Measurements from ENCODE around the gene PADI4. TPM values are rescaled to one million over a fixed set of nuclear protein-coding genes. Genes with fewer than 3 reads are reported as not detected.

PADI4 gene
- total and polyA plus RNA-seq, 5 experiments from 2014 or later: 3.9 to 12.8 (median 10.7) TPM

- ATAC-seq (no peak), DNase-seq (no peak)
- POLR2A ChIA-PET: no interaction called here
- H3K4me1 Mint-ChIP-seq: no peaks in the 10 kb centered on the region
- no peaks in the 10 kb centered on the region for H3K9me3 Mint-ChIP-seq
- H3K27ac Mint-ChIP-seq: no peak overlapping the region
- H3K4me3 Mint-ChIP-seq: no peak overlapping the region
- H3K27me3 Mint-ChIP-seq: peaks cover 7 to 23% (median 18%) of the 10 kb centered on the region in 5 donors
- H3K36me3 Mint-ChIP-seq: no peaks in the 10 kb centered on the region
These were observed 17.4 kb upstream of the PADI4 start for GRCh38 chr1:17290553-17290952.

- Mint-ChIP-seq H3K4me1 (no peaks in the 10 kb centered on the region), H3K27ac (no peak overlapping the region), H3K9me3 (no peaks in the 10 kb centered on the region), H3K36me3 (no peaks in the 10 kb centered on the region), H3K4me3 (no peak overlapping the region), H3K27me3 (peaks cover 10 to 23% (median 18%) of the 10 kb centered on the region in 5 donors)
- POLR2A ChIA-PET: interaction anchor here (0.9 kb wide), 1 partner anchor 167 kb away, joined by 3 read pairs; no protein-coding TSS in a partner anchor
- no peak for DNase-seq
- no peak for ATAC-seq
These were observed 15.5 kb upstream of the PADI4 start for GRCh38 chr1:17292299-17293160.

- Mint-ChIP-seq H3K27me3 (peaks cover 10 to 29% (median 18%) of the 10 kb centered on the region in 5 donors), H3K4me3 (no peak overlapping the region), H3K4me1 (no peaks in the 10 kb centered on the region), H3K27ac (no peak overlapping the region), H3K9me3 (peaks cover 0 to 4% (median 2%) of the 10 kb centered on the region in 9 donors), H3K36me3 (peaks cover 0 to 3% (median 0%) of the 10 kb centered on the region in 3 donors)
- POLR2A ChIA-PET: no interaction called here
- ATAC-seq: no peak
- no peak for DNase-seq
These were observed 14.1 kb upstream of the PADI4 start for GRCh38 chr1:17293681-17294425.

- Mint-ChIP-seq H3K4me3 (no peak overlapping the region), H3K4me1 (no peaks in the 10 kb centered on the region), H3K36me3 (peaks cover 0 to 5% (median 0%) of the 10 kb centered on the region in 3 donors), H3K27ac (no peak overlapping the region), H3K27me3 (peaks cover 9 to 35% (median 23%) of the 10 kb centered on the region in 5 donors), H3K9me3 (peaks cover 0 to 13% (median 5%) of the 10 kb centered on the region in 9 donors)
- no peak for ATAC-seq
- POLR2A ChIA-PET: no interaction called here
- DNase-seq: no peak
These were observed 12.7 kb upstream of the PADI4 start for GRCh38 chr1:17295292-17295691.

- H3K4me1 Mint-ChIP-seq: no peaks in the 10 kb centered on the region
- peaks cover 4 to 35% (median 18%) of the 10 kb centered on the region in 5 donors for H3K27me3 Mint-ChIP-seq
- H3K36me3 Mint-ChIP-seq: peaks cover 0 to 5% (median 0%) of the 10 kb centered on the region in 3 donors
- no peak overlapping the region for H3K4me3 Mint-ChIP-seq
- no peak overlapping the region for H3K27ac Mint-ChIP-seq
- no peak for ATAC-seq
- peaks cover 0 to 13% (median 5%) of the 10 kb centered on the region in 9 donors for H3K9me3 Mint-ChIP-seq
- POLR2A ChIA-PET: no interaction called here
- no peak for DNase-seq
These were observed 11.9 kb upstream of the PADI4 start for GRCh38 chr1:17296086-17296485.

- no peak for ATAC-seq
- Mint-ChIP-seq H3K27me3 (peaks cover 4 to 35% (median 17%) of the 10 kb centered on the region in 5 donors), H3K9me3 (peaks cover 4 to 28% (median 21%) of the 10 kb centered on the region in 9 donors), H3K4me3 (no peak overlapping the region), H3K27ac (no peak overlapping the region), H3K4me1 (peaks cover 0 to 2% (median 0%) of the 10 kb centered on the region in 4 donors), H3K36me3 (peaks cover 3 to 16% (median 6%) of the 10 kb centered on the region in 3 donors)
- POLR2A ChIA-PET: no interaction called here
- no peak for DNase-seq
These were observed 10.0 kb upstream of the PADI4 start for GRCh38 chr1:17297991-17298390.

- Mint-ChIP-seq H3K4me1 (peaks cover 0 to 2% (median under 1%) of the 10 kb centered on the region in 4 donors), H3K9me3 (peaks cover 4 to 31% (median 21%) of the 10 kb centered on the region in 9 donors), H3K27me3 (peaks cover under 1 to 25% (median 8%) of the 10 kb centered on the region in 5 donors), H3K36me3 (peaks cover 3 to 17% (median 6%) of the 10 kb centered on the region in 3 donors), H3K27ac (no peak overlapping the region), H3K4me3 (no peak overlapping the region)
- DNase-seq (no peak), ATAC-seq (no peak)
- POLR2A ChIA-PET: no interaction called here
These were observed 6.2 kb upstream of the PADI4 start for GRCh38 chr1:17301767-17302166.

- H3K27me3 Mint-ChIP-seq: peaks cover 4 to 37% (median 11%) of the 10 kb centered on the region in 5 donors
- peaks cover 3 to 12% (median 6%) of the 10 kb centered on the region in 3 donors for H3K36me3 Mint-ChIP-seq
- no peak for DNase-seq
- H3K4me3 Mint-ChIP-seq: no peak overlapping the region
- H3K27ac Mint-ChIP-seq: peak overlapping the region in 1 of 10 donors; percentile 4
- peaks cover 4 to 26% (median 19%) of the 10 kb centered on the region in 9 donors for H3K9me3 Mint-ChIP-seq
- POLR2A ChIA-PET: no interaction called here
- peaks cover 0 to 2% (median under 1%) of the 10 kb centered on the region in 4 donors for H3K4me1 Mint-ChIP-seq
- ATAC-seq: no peak
These were observed 3.7 kb upstream of the PADI4 start for GRCh38 chr1:17304151-17304825.

GRCh38 chr1:17304826-17305175 lies 3.2 kb upstream of the PADI4 start:
- H3K36me3 Mint-ChIP-seq: peaks cover 3 to 12% (median 6%) of the 10 kb centered on the region in 3 donors
- H3K4me3 Mint-ChIP-seq: no peak overlapping the region
- peaks cover 4 to 23% (median 16%) of the 10 kb centered on the region in 9 donors for H3K9me3 Mint-ChIP-seq
- H3K27me3 Mint-ChIP-seq: peaks cover 4 to 40% (median 13%) of the 10 kb centered on the region in 5 donors
- POLR2A ChIA-PET: no interaction called here
- DNase-seq (no peak), ATAC-seq (no peak)
- H3K27ac Mint-ChIP-seq: no peak overlapping the region
- peaks cover 0 to 2% (median under 1%) of the 10 kb centered on the region in 4 donors for H3K4me1 Mint-ChIP-seq

- Mint-ChIP-seq H3K27me3 (peaks cover 6 to 48% (median 20%) of the 10 kb centered on the region in 5 donors), H3K4me3 (peak overlapping the region in 1 of 10 donors; percentile 25), H3K36me3 (peaks cover 3 to 12% (median 6%) of the 10 kb centered on the region in 3 donors), H3K9me3 (peaks cover 4 to 21% (median 16%) of the 10 kb centered on the region in 9 donors), H3K27ac (peak overlapping the region in 1 of 10 donors; percentile 58), H3K4me1 (peaks cover 0 to 2% (median under 1%) of the 10 kb centered on the region in 4 donors)
- DNase-seq (no peak), ATAC-seq (no peak)
- POLR2A ChIA-PET: no interaction called here
These were observed 2.4 kb upstream of the PADI4 start for GRCh38 chr1:17305576-17306095.

- Mint-ChIP-seq H3K4me3 (no peak overlapping the region), H3K36me3 (peaks cover 3 to 12% (median 6%) of the 10 kb centered on the region in 3 donors), H3K27me3 (peaks cover 6 to 49% (median 20%) of the 10 kb centered on the region in 5 donors), H3K4me1 (peaks cover 0 to 2% (median under 1%) of the 10 kb centered on the region in 4 donors), H3K9me3 (peaks cover 4 to 20% (median 16%) of the 10 kb centered on the region in 9 donors), H3K27ac (no peak overlapping the region)
- POLR2A ChIA-PET: no interaction called here
- DNase-seq (no peak), ATAC-seq (no peak)
These were observed 1.6 kb upstream of the PADI4 start for GRCh38 chr1:17306407-17306806.

GRCh38 chr1:17306921-17307320 lies 1.1 kb upstream of the PADI4 start:
- peaks cover 2 to 9% (median 3%) of the 10 kb centered on the region in 3 donors for H3K36me3 Mint-ChIP-seq
- peaks cover 6 to 49% (median 20%) of the 10 kb centered on the region in 5 donors for H3K27me3 Mint-ChIP-seq
- H3K9me3 Mint-ChIP-seq: peaks cover 2 to 17% (median 11%) of the 10 kb centered on the region in 9 donors
- DNase-seq (no peak), ATAC-seq (no peak)
- H3K27ac Mint-ChIP-seq: no peak overlapping the region
- POLR2A ChIA-PET: no interaction called here
- peaks cover 0 to 2% (median 1%) of the 10 kb centered on the region in 4 donors for H3K4me1 Mint-ChIP-seq
- no peak overlapping the region for H3K4me3 Mint-ChIP-seq
